HepG2 (cell line): Measurements from ENCODE around the gene PLXNA3. TPM values are rescaled to one million over a fixed set of nuclear protein-coding genes. Genes with fewer than 3 reads are reported as not detected.
A peak's percentile ranks its signal among the peaks of the same experiment; 100 is the strongest.

Experiments used
- ARNTL ChIP-seq: sonication (generic); formaldehyde crosslinking; IDR thresholded peaks from 2 replicates; pipeline ENCODE4 v1.4.0; 2020; ENCODE audit warnings: mild to moderate bottlenecking, missing genetic modification reagents
- CREM ChIP-seq, 2 experiments: sonication (generic) in 1 of 2; formaldehyde crosslinking in 1 of 2; IDR thresholded peaks; 2 replicates each; pipeline versions ENCODE4 v1.4.0 to v1.6.1; 2016 to 2020; ENCODE audit warnings: antibody characterized with exemption in 1 of 2, mild to moderate bottlenecking in 1 of 2, missing genetic modification reagents in 1 of 2
- FOSL2 ChIP-seq: sonication (generic); formaldehyde crosslinking; IDR thresholded peaks from 2 replicates; pipeline ENCODE4 v1.4.0; 2020; ENCODE audit warnings: missing genetic modification reagents
- GATA4 ChIP-seq: sonication (generic); IDR thresholded peaks from 2 replicates; pipeline ENCODE4 v1.6.1; 2016; ENCODE audit warnings: antibody characterized with exemption, low read depth, borderline replicate concordance
- KDM5B ChIP-seq: sonication (generic); formaldehyde crosslinking; IDR thresholded peaks from 2 replicates; pipeline ENCODE4 v1.4.0; 2020; ENCODE audit warnings: missing genetic modification reagents, mild to moderate bottlenecking, borderline replicate concordance
- KLF6 ChIP-seq: IDR thresholded peaks from 2 replicates; pipeline ENCODE4 v1.8.0; 2016; ENCODE audit warnings: missing biosample characterization, missing genetic modification reagents
- MXI1 ChIP-seq: IDR thresholded peaks from 3 replicates; pipeline ENCODE4 v1.6.1; 2012; ENCODE audit warnings: low read depth, low read length, inconsistent platforms, borderline replicate concordance
- SRF ChIP-seq: IDR thresholded peaks from 2 replicates; pipeline ENCODE4 v1.6.1; 2011; ENCODE audit warnings: mild to moderate bottlenecking, low read depth, low read length, moderate library complexity
- ZBTB1 ChIP-seq: sonication (generic); formaldehyde crosslinking; IDR thresholded peaks from 2 replicates; pipeline ENCODE4 v1.4.0; 2020; ENCODE audit warnings: missing genetic modification reagents, borderline replicate concordance
- ZMAT3 ChIP-seq: sonication (generic); formaldehyde crosslinking; conservative IDR thresholded peaks from 2 replicates; pipeline ENCODE4 v1.7.0; 2021; ENCODE audit warnings: missing genetic modification reagents
- ZNF253 ChIP-seq: sonication (generic); formaldehyde crosslinking; IDR thresholded peaks from 2 replicates; pipeline ENCODE4 v1.8.0; 2022; ENCODE audit warnings: mild to moderate bottlenecking, missing genetic modification reagents, borderline replicate concordance
- ZNF468 ChIP-seq: sonication (generic); formaldehyde crosslinking; IDR thresholded peaks from 2 replicates; pipeline ENCODE4 v1.8.0; 2022; ENCODE audit warnings: mild to moderate bottlenecking, moderate library complexity, missing genetic modification reagents
- polyA plus RNA-seq, 8 experiments: library from polyadenylated mRNA; depleted of rRNA in 3 of 8; stranded (reverse) in 7 of 8; unstranded in 1 of 8; fragments of >200 nt; fragmentation: Illumina TruSeq in 4 of 8; extraction: Trizol in 4 of 8; gene quantifications; 2 replicates each; pipeline versions ENCODE4 v1.2.1 to v1.2.3, GENCODE V29; 2011 to 2016; ENCODE audit warnings: low read depth in 4 of 8, missing spikeins in 1 of 8, mixed read lengths in 1 of 8; ENCODE audit not compliant: insufficient read depth in 1 of 8
- total RNA-seq, 5 experiments: library from RNA; depleted of rRNA; stranded (reverse); fragments of >200 nt; fragmentation: Illumina TruSeq; extraction: Trizol; gene quantifications; 2 replicates each; pipeline ENCODE4 v1.2.3, GENCODE V29; 2016; ENCODE audit warnings: low read depth in 1 of 5
- TF ChIP-seq, protein P1 (sequence below): sonication (generic); formaldehyde crosslinking; IDR thresholded peaks from 2 replicates; pipeline ENCODE4 v1.8.1; 2023; ENCODE audit warnings: mild to moderate bottlenecking, moderate library complexity, missing genetic modification reagents
- TF ChIP-seq, protein P2 (sequence below): sonication (generic); formaldehyde crosslinking; IDR thresholded peaks from 2 replicates; pipeline ENCODE4 v1.5.1; 2020; ENCODE audit warnings: mild to moderate bottlenecking, missing genetic modification reagents, borderline replicate concordance
- TF ChIP-seq, protein P3 (sequence below): sonication (generic); formaldehyde crosslinking; IDR thresholded peaks from 2 replicates; pipeline ENCODE4 v1.5.0; 2020; ENCODE audit warnings: missing genetic modification reagents
- TF ChIP-seq, protein P4 (sequence below): sonication (generic); formaldehyde crosslinking; IDR thresholded peaks from 2 replicates; pipeline ENCODE4 v1.5.1; 2020; ENCODE audit warnings: missing genetic modification reagents, mild to moderate bottlenecking, borderline replicate concordance
- TF ChIP-seq, protein P5 (sequence below): sonication (generic); formaldehyde crosslinking; IDR thresholded peaks from 2 replicates; pipeline ENCODE4 v1.4.0; 2020; ENCODE audit warnings: missing genetic modification reagents

PLXNA3 gene
- total and polyA plus RNA-seq, 2 of the 13 experiments (the other 11 are each of a cell fraction or from before 2014, with no cell fraction given), result 5.8 to 20.6 TPM

DNA sequence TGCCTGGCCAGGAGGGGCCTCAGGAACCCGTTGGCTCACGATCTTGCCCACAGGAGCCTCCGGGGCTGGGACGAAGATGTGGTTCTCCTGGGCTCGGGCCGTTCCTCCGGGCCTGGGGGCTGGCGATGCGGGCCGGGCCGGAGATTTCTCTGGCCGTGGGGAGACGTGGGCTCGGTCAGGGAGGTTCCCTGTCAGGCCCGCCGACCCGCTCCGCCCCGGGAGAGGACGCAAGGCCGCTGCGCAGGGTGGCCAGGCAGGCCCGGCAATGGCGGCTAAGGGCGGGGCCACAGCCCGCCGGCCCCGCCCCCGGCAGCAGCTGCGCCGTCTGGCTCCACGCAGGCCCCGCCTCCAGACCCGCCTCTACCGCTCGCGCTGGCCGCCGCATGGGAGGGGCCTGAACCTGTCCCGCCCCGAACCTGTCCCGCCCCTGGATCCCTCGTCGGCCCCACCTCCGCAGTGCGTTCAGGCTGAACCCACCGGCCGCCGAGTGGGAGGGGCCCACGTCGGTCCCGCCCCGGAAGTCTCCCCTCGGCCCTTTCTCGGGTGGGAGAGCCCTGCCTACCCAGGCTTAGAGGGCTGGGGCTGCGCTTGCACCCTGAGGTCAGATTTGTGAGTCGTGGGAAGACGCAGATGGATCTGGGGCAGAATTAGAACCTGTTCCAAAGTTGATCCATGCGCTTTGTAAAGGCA lies 58.0 kb downstream of the PLXNA3 start, which contains the start of gene FAM3A (continued):
- TF ChIP-seq KLF6 (CRISPR knock-in tag) (no peak), ARNTL (no peak), SRF (peak; percentile 9; the same call in 1 of the 2 replicates), KDM5B (CRISPR knock-in tag) (no peak), MXI1 (peak; percentile 46; the same call in 1 of the 3 replicates), CREM (IDR thresholded peaks at IDR 0.05) (no peak), CREM (CRISPR knock-in tag; IDR thresholded peaks at IDR 0.05) (no peak), ZNF253 (CRISPR knock-in tag) (no peak), FOSL2 (CRISPR knock-in tag) (0 out of 2 replicates have a peak, but pooled peaks have one; percentile 6), ZMAT3 (CRISPR knock-in tag) (no peak), GATA4 (no peak), ZBTB1 (no peak), ZNF468 (CRISPR knock-in tag) (no peak)
- TF ChIP-seq, protein P1, sequence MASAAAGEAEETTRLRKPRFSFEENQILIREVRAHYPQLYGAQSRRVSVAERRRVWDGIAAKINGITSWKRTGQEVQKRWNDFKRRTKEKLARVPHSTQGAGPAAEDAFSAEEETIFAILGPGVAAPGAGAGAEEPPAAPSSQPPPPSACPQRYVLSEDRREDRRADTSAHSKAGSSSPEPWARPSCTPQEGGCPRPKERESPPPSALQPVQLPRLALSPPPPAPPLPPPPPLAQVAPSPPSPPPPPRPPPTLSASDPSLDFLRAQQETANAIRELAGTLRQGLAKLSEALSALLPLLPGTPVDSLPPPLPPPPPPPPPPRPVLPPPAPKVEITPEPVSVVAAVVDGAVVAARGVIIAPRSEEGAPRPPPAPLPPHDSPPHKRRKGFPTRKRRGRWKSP, result 0 out of 2 replicates have a peak, but pooled peaks have one; percentile 20
- TF ChIP-seq, protein P2, sequence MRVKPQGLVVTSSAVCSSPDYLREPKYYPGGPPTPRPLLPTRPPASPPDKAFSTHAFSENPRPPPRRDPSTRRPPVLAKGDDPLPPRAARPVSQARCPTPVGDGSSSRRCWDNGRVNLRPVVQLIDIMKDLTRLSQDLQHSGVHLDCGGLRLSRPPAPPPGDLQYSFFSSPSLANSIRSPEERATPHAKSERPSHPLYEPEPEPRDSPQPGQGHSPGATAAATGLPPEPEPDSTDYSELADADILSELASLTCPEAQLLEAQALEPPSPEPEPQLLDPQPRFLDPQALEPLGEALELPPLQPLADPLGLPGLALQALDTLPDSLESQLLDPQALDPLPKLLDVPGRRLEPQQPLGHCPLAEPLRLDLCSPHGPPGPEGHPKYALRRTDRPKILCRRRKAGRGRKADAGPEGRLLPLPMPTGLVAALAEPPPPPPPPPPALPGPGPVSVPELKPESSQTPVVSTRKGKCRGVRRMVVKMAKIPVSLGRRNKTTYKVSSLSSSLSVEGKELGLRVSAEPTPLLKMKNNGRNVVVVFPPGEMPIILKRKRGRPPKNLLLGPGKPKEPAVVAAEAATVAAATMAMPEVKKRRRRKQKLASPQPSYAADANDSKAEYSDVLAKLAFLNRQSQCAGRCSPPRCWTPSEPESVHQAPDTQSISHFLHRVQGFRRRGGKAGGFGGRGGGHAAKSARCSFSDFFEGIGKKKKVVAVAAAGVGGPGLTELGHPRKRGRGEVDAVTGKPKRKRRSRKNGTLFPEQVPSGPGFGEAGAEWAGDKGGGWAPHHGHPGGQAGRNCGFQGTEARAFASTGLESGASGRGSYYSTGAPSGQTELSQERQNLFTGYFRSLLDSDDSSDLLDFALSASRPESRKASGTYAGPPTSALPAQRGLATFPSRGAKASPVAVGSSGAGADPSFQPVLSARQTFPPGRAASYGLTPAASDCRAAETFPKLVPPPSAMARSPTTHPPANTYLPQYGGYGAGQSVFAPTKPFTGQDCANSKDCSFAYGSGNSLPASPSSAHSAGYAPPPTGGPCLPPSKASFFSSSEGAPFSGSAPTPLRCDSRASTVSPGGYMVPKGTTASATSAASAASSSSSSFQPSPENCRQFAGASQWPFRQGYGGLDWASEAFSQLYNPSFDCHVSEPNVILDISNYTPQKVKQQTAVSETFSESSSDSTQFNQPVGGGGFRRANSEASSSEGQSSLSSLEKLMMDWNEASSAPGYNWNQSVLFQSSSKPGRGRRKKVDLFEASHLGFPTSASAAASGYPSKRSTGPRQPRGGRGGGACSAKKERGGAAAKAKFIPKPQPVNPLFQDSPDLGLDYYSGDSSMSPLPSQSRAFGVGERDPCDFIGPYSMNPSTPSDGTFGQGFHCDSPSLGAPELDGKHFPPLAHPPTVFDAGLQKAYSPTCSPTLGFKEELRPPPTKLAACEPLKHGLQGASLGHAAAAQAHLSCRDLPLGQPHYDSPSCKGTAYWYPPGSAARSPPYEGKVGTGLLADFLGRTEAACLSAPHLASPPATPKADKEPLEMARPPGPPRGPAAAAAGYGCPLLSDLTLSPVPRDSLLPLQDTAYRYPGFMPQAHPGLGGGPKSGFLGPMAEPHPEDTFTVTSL (CRISPR knock-in tag), result no peak
- TF ChIP-seq, protein P3, sequence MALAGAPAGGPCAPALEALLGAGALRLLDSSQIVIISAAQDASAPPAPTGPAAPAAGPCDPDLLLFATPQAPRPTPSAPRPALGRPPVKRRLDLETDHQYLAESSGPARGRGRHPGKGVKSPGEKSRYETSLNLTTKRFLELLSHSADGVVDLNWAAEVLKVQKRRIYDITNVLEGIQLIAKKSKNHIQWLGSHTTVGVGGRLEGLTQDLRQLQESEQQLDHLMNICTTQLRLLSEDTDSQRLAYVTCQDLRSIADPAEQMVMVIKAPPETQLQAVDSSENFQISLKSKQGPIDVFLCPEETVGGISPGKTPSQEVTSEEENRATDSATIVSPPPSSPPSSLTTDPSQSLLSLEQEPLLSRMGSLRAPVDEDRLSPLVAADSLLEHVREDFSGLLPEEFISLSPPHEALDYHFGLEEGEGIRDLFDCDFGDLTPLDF, result no peak
- TF ChIP-seq, protein P4, sequence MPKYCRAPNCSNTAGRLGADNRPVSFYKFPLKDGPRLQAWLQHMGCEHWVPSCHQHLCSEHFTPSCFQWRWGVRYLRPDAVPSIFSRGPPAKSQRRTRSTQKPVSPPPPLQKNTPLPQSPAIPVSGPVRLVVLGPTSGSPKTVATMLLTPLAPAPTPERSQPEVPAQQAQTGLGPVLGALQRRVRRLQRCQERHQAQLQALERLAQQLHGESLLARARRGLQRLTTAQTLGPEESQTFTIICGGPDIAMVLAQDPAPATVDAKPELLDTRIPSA (CRISPR knock-in tag), result no peak
- TF ChIP-seq, protein P5, sequence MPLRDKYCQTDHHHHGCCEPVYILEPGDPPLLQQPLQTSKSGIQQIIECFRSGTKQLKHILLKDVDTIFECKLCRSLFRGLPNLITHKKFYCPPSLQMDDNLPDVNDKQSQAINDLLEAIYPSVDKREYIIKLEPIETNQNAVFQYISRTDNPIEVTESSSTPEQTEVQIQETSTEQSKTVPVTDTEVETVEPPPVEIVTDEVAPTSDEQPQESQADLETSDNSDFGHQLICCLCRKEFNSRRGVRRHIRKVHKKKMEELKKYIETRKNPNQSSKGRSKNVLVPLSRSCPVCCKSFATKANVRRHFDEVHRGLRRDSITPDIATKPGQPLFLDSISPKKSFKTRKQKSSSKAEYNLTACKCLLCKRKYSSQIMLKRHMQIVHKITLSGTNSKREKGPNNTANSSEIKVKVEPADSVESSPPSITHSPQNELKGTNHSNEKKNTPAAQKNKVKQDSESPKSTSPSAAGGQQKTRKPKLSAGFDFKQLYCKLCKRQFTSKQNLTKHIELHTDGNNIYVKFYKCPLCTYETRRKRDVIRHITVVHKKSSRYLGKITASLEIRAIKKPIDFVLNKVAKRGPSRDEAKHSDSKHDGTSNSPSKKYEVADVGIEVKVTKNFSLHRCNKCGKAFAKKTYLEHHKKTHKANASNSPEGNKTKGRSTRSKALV (CRISPR knock-in tag), result no peak
